HG02884 (cell line): ENCODE results near the gene PARD3.

Experiments
- ATAC-seq: cut with Tn5 transposase; IDR thresholded peaks from one replicate; pipeline ENCODE4 v1.9.1; 2021; ENCODE audit warnings: mild to moderate bottlenecking, moderate library complexity; ENCODE audit not compliant: unreplicated experiment

Gene PARD3

DNA sequence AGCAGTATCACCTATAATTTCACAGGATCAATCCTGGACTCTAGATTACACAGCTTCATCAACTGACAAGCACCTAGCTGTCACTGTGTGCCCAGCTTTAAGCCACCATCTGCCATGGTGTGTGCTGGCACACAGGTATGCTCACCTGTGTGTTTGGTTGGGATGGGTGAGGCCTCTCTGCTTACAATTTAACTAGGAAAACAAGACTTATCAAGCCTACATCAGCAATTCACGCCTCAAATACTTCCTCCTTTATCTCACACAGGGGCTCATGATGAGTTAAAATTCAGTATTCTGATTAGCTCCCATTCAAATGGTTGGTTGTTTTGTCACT lies 608.2 kb downstream of the PARD3 start:
- no peak for ATAC-seq

DNA sequence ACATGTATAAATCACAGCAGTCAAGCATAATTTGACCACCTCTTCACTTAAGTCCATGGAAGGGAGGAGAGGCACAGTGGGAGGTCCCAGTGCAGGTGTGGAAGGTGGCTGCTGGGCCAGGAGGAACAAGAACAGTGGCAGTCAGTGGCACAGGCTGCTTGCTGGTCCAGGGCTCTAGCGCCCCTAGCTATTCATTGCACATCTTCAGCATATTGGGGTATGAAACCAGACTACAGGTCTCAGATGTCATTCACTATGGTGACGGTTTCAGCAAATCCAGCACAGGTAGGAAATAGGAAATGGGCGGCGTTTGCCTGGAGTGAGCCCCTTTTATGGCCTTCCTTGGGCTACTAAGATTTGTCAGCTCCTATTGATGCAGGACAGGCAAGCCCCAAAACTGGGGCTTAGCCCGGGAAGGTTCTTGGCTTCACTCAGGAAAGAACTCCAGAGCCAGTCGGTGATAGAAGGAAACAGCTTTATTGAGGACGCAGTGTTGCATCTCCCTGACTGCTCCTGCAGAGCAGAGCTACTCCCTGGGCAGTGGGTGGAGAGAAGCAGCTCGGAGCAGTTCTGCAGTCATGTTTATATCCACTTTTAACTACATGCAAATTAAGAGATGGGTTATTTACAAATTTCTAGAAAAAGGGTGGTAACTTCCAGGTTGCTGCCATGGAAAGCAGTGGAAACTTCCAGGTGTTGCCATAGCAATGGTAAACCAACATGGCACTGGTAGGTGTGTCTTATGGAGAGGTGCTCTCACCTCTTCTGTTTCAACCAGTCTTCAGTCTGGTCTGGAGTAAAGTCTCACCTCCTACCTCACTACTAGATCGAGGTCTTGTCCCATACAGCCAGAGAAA lies 608.8 kb downstream of the PARD3 start:
- no peak for ATAC-seq

DNA sequence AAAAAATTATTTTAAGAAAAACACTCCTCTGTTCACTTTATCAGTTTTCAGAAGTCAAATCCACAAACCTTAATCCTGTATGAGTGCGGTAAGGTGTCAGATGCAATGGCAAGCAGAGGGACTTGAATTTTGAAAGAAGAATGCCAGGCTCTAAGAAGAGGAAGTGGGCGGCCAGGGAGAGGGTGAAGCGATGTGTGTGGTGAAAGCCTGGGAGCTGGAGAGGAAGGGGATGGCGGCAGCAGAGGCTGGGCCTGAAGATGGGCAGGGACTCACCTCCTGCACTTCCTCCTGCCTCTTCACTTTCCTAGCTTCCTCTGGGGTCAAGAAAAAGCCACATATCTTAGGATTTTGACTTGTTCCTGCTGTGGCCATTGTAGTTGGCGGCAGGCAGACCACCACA lies 609.6 kb downstream of the PARD3 start:
- ATAC-seq = no peak

DNA sequence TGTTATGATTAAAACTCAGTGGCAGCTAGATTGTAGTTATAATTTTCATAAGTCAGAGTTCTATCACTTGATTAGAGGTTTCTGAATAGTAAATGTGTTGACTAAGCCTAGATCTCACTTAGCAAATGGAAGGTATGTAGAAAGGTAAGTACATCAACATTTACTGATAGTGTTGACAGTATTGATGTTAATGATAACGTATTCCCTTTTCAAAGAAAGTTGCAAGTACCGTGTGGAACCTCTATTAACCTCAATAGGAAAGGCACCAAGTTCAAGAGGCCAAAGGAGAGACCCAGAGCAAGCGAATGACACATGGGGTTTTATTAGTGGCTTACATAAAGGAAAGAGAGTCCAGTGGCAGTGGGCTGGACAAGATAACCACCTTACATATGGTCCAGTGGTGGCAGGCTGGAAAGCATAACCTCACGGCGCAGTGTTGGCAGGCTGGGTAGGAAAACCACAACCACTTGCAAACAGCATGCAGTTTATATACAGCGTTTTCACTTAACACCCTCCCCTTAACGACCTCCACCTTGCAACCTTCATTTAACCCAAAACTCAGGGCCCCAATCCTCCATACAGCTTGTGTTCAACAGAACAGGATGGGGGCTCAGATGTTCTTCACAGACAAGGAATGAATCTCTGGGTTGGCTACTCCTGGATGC lies 611.0 kb downstream of the PARD3 start:
- ATAC-seq = no peak

DNA sequence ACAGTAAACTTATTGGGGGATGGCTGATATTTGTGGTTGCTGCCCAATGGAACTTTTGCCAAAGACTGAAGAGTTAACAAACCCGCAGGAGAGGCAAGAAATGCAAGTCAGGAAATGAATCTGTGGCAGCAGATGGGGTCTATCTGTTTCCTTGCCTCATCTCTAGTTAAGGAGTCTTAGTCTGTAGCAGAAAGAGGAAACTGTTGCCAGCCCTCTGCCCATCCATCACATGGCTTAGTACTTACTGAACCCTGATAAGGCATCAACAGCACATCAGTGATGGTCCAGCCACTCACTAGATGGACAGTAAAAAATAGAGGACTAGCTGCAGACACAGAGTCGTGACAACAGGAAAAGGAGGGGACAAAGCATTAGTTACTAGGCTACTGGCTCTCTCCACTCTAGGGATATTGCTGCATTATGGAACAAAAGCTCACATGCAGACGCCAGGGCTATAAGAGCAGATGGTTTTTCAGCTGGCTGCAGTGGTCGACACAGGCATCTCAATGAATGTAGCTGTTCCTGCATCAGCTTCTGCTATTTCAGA lies 614.7 kb downstream of the PARD3 start:
- ATAC-seq = no peak

DNA sequence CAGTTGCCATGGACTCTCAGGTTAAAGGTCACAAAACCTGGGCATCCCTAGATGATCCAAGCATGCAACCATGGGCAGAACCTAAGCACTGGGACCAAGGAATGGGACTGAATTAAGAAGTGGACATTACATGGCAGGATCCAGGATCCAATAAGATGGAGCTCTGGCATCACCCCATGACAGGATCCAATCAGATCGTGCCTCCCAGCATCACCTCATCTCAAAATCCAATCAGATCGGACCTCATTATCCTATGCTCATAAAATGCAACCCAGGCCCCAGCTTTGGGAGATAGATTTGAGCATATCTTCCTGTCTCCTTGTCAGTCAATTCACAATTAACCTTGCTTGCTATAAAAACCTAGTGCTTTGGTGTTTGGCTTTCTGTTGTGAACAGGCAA lies 616.1 kb downstream of the PARD3 start:
- no peak for ATAC-seq

DNA sequence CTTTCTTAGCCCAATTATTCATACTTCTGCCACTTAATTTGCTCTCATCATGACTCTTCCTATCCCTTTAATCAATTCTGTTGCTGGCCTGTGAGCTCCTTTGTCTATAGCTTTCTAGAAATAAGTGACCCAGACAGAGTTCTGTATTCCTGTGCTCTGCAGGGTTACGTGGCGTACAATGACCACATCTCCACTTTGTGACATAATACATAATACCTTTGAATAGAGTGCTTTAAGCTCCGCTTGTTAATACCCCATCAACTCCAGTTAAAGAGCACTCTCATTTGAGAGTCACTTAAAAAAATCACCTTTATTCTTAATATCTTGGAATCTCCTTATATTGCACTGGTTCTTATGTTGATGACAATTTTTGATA lies 619.0 kb downstream of the PARD3 start:
- ATAC-seq = no peak

DNA sequence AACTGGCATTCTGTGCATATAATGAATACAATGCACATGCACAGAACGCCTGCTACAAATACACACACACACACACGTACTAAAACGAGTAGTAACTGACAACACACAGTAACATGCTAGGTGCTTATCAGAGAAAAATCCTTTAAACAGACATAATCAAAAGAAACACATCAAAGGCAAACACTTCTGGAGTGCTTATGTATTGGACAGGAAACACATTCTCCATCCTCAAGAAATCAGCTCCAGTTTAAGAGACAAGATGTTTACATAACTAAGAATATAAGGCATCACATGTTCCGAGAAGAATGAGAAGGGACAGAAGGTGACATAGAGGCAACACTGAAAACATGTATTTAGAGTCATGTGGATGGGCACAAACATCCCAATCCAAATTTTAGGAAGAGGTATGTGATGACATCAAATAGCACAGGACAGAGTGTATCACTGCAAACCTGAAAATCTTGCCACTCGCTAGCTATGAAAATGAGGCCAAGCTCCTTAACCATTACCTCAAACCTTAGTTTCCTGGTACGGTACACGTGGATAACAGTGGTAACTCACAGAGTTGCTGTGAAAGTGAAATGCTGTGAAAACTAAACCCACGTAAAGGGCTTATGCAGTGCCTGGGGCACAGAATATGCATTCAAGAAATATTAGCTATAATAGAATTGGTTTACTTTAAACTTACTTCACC lies 619.6 kb downstream of the PARD3 start:
- ATAC-seq = no peak

DNA sequence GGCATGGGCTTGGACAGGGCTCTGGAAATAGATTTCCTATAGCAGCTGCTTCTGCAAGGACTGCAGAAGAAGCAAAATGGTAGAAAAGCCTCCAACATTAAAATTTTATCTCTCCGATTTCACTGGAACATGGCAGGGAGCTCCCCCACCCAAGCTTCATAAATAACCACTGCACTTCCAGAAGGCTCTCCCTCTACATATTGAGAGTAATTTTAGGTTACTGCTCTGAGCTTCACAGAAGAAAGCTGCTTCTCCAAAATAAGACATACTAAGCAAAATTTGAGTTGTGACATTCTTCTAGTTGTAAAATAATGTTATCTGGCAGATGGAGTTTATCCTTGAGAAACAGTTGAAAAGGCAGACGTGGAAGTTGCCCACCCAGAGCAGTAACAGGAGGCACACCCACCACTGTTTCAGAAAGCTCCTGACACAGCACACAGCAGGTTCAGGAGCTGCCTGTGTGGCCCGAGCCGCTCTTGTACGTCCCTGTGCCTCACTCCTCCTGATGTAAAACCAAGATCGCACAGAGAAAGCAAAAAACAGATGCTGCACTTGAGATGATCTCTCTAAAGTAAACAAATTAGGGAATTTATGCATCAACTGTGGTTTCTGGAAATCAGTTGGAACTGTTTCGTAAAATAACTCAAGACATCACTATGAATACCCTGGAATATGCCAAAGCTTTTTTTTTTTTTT lies 621.0 kb downstream of the PARD3 start:
- ATAC-seq = no peak

DNA sequence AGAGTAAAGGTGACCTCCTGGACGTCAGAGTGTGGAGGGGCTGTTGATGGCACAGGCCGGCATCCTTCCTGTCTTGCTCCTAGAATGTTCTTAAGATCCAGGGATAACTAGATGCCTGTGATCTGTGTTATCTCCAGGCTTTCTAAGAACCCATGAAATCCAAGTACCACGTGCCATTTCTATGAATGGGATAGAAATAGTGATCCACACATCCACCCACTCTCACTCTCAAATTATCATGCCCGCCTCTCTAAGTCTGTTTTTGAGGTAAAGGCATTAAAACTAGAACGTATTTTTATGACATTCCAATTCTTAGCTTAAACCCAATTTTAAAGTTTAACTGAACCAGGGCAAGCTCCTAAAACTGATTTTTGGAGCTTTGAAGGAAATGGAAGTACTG lies 622.5 kb downstream of the PARD3 start:
- no peak for ATAC-seq

DNA sequence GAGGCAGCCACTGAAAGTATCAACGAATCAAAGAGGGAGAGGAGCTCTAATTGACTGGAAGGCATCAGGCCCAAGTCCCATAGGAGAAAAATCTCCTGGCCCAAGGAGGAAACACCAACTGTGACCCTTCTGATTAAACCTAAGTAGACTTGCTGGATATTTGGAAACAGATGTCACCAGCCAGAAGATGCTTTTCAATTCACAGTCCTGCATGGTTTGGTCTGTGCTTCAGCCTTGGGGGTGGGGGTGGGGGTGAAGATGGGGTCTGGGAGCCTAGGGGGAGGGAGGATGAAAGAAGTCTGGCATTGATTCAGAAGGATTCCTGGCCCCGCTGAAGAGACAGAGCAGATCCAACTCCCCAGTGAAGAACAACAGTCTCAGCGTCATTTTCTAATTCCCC lies 623.7 kb downstream of the PARD3 start:
- ATAC-seq = no peak

DNA sequence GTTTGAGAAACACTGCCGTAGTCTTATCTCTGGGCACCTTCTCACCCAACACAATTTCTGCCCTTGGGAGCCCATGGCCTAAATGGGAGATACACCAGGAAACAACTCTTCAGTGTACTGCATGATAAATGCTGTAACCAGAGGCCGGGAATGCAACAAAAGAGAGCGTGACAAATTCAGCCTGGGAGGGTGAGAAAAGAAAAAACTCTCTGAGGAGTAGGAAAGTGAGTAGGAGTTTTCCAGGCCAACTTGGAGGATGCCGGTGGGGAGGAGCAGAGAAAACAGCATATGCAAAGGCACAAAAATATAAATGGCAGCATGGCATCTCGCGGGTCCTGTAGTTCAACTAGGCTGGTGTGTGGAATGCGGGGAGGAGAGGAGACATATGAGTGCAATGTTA lies 624.5 kb downstream of the PARD3 start:
- no peak for ATAC-seq

DNA sequence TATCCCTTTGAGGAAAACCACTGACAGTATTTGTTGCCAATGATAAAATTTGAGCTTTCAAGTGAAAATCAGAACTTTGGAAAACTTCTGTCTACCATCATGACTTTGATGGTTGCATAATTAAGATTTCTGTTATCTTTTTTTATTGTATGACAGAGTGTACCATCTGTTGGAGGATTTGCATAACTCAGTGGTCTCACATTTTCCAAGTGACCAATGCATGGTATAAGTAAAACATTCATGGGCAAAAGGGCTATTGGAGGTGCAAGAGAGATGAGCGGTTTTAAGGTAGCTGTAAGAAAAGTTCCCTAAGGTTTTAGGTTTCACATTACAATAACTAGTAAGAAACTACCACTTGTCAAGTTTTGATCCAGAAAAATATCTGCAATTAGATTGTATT lies 625.3 kb downstream of the PARD3 start:
- no peak for ATAC-seq

DNA sequence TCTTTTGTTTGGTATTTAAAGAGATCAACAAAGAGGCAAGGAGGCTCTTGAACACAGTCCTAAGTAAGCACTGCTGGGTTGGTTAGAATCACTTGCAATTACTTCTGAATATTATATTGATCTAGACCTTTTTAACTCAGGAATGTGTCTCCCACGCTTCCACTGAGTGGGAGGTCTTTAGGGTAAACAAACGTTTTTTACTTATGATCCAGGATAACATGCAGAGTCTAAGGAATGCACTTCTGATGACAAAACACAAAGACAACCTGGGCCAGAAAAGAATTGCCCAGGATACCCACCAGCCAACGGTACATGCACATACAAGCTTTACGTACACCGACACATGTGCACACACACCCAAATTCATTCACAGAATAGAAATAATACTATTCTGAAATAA lies 626.9 kb downstream of the PARD3 start:
- no peak for ATAC-seq

DNA sequence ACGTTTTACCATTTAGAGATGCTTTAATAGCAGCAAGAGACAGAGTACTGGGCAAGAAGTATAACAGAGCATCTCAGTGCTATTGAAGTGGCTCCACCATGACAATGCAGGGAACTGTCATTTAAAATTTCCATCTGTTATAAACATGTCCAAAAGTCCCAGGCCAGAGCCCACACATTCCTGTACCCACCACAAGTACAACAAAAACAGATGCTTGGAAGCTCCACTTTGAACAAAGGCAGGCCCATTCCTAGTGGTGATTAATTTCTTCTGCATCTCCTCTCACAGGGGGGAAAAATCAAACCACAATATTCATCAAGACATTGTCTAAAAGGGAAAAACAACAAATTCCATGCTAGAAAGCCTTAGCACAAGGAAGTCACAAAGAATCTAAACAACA lies 627.9 kb downstream of the PARD3 start:
- ATAC-seq = no peak

DNA sequence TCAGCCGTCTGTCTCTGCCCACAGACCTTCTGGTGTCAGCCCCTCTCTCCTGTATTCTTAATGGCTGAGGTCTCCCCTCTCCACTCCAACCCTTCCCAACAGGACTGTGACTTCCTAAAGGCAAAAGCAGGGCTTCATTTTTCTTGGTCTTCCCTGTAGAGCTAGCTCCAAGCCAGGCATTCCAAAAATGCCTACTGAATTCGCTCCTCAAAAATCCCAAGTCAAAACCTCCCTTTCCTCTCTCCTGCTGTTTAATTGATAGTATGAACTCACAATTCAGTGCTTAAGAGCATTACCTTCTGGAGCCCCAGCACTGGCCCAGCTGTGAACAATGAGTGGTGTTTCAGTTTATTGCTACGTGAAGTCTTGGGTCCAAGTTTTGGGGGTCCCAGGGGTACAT lies 628.4 kb downstream of the PARD3 start:
- ATAC-seq = no peak

DNA sequence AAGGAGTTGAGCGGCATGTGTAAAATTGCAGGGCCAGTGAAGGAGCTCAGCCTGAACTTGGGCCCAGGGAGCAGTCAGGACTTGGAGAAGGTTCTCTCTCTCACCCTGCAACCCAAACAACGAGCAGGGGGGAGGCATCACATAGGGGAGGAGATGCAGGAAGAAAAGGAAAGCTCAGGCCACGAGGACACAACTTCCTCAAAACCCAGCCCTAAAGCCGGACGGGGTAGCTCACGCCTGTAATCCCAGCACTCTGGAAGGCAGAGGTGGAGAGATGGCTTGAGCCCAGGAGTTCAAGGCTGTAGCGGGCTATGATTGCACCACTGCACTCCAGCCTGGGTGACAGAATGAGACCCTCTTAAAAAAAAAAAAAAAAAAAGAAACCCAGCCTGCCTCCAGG lies 629.1 kb downstream of the PARD3 start:
- ATAC-seq = no peak

DNA sequence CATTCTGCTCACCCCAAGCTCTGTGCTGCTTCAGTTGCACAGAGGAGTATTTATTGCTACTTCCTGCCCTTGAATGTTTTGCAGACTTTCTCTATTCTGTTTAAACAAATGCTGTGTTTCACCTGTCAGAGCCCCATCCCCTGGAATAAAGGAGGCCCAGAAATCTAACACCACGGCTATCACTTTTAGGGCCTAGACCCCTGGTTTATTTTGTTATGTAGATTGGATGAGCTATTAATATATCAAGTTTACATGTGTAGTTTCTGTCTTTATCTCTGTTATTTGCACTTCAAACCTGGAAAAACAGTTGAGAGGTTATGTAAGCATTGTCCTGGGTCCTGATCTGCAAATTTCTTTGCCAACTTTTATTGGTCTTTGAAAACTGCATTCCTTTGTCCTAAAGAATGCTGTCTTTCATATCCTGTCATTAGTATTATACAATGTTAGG lies 630.1 kb downstream of the PARD3 start:
- ATAC-seq = no peak

DNA sequence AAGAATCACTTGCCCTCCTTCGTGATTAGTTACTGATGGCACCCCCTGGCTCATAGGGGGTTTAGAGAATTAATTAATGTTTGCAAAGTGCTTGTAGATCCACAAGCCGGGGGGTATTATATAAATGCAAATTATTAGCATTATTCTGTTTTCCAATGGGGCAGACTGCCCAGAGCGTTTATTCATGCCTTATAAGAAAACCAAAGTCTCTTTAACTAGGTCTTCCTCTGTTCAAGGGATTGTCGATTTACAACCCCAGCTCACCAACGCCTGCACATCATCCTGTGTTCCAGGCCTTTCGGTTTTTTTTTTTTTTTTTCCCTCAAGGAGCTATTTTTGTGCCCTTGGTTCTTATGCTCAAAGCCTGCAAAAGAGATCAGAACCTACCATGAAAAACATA lies 630.7 kb downstream of the PARD3 start:
- no peak for ATAC-seq

DNA sequence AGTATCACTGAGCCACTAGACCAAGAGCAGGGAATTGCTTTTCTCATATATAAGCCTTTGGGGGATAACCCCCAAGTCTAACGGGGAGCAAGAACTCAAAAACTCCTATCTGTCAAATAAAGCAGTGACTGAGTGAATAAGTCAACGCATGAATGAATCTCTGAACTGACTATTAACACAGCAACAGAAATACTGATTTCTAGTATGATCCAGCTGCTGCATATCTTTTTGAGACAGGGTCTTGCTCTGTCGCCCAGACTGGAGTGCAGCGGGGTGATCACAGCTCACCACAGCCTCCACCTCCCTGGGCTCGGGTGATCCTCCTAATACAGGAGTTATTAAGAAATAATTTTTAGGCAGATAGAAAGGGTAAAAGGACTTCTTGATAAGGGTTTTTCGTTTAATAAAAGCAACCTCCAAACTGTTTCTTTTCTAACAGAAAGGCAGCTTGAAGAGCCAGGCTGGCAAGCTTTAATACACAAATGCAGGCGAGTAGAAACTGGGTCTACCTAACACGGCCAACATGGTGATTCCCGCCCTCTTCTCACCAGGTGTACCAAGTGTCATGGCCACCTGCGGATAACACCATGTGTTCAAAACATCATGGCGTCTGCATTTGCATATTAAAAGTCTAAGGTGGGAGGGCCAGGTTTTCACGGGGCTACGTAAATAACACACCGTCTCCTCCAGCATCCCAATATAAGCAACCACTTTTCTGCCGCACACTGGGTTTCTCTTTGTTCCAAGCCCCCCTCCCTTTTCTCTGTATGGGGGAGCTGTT lies 631.9 kb downstream of the PARD3 start:
- no peak for ATAC-seq
